ENCODE measurements around the gene ADAMTS12. TPM values are rescaled to one million over a fixed set of nuclear protein-coding genes. Genes with fewer than 3 reads are reported as not detected.

The ADAMTS12 gene
- polyA plus RNA-seq, 1 of the 3 experiments (the other 2 are of a cell fraction) = 2.5 TPM

- TF ChIP-seq REST (IDR thresholded peaks at IDR 0.05; ENCODE audit: low read depth, low read length) = no peak
- no peak for TF ChIP-seq MXI1 (IDR thresholded peaks at IDR 0.05; ENCODE audit: low read depth, low read length)
These were observed 367.3 kb downstream of the ADAMTS12 start (continued) for GRCh38 chr5:33524476-33524875.

GRCh38 chr5:33523208-33523771 lies 368.5 kb downstream of the ADAMTS12 start:
- CTCF ChIA-PET = no interaction called here
- no peak for TF ChIP-seq MAX (IDR thresholded peaks at IDR 0.05; ENCODE audit: low read depth)
- TF ChIP-seq FOSL2 (IDR thresholded peaks at IDR 0.05; ENCODE audit: borderline replicate concordance, low read depth) = no peak
- TF ChIP-seq TCF12 (IDR thresholded peaks at IDR 0.05) = no peak
- TF ChIP-seq JUND (IDR thresholded peaks at IDR 0.05) = no peak
- TF ChIP-seq MXI1 (IDR thresholded peaks at IDR 0.05; ENCODE audit: low read depth, low read length) = no peak
- no peak for TF ChIP-seq TAF1 (IDR thresholded peaks at IDR 0.05; ENCODE audit: borderline replicate concordance, low read depth, low read length)
- TF ChIP-seq ELF1 (IDR thresholded peaks at IDR 0.05) = no peak
- TF ChIP-seq EZH2phosphoT487 (IDR thresholded peaks at IDR 0.05; ENCODE audit: borderline replicate concordance, low read depth) = no peak
- TF ChIP-seq FOXM1 (IDR thresholded peaks at IDR 0.05; ENCODE audit: low read depth) = no peak
- no peak for TF ChIP-seq POLR2AphosphoS5 (IDR thresholded peaks at IDR 0.05; ENCODE audit: low read depth, low read length)
- H3K4me1 ChIP-seq (ENCODE audit: control insufficient read depth in 1 of 2, insufficient read depth in 2 of 2, low read depth in 1 of 2, low read length in 1 of 2) = no peaks in the 10 kb centered on the region; a peak in 1 of 4 replicates
- H3K79me2 ChIP-seq (ENCODE audit: insufficient read depth) = no peaks in the 10 kb centered on the region
- H3K4me2 ChIP-seq = no peak overlapping the region
- H3K36me3 ChIP-seq (replicated peaks in 1 of 2; ENCODE audit: control insufficient read depth in 1 of 2, insufficient read depth in 2 of 2, low read length in 1 of 2) = no peaks in the 10 kb centered on the region
- H3F3A ChIP-seq (replicated peaks; ENCODE audit: insufficient read depth) = no peaks in the 10 kb centered on the region
- no peak overlapping the region for H3K9ac ChIP-seq
- POLR2A ChIA-PET = no interaction called here
- no peaks in the 10 kb centered on the region for H4K20me1 ChIP-seq (ENCODE audit: insufficient read depth)
- no peak overlapping the region for H3K4me3 ChIP-seq (ENCODE audit: low read depth in 2 of 2, low read length in 1 of 2)
- H3K27ac ChIP-seq (ENCODE audit: low read depth in 2 of 2, low read length in 1 of 2) = no peak overlapping the region
- peaks cover 5% of the 10 kb centered on the region; the same call in 1 of the 2 replicates for H3K27me3 ChIP-seq (ENCODE audit: insufficient read depth)
- WGBS (ENCODE audit: low lambda C conversion rate) = 63% methylated on average over 2 of the region's 2 CpGs
- no peak overlapping the region for H2AFZ ChIP-seq (ENCODE audit: low read depth)
- H3K9me3 ChIP-seq = no peaks in the 10 kb centered on the region
- H3K9me2 ChIP-seq = no peaks in the 10 kb centered on the region
- DNase-seq = no peak

GRCh38 chr5:33516421-33516820 lies 375.4 kb downstream of the ADAMTS12 start:
- no peaks in the 10 kb centered on the region for H4K20me1 ChIP-seq (ENCODE audit: insufficient read depth)
- no peaks in the 10 kb centered on the region for H3F3A ChIP-seq (replicated peaks; ENCODE audit: insufficient read depth)
- H3K79me2 ChIP-seq (ENCODE audit: insufficient read depth) = no peaks in the 10 kb centered on the region
- H3K27me3 ChIP-seq (ENCODE audit: insufficient read depth) = no peaks in the 10 kb centered on the region
- no peak for DNase-seq
- H3K36me3 ChIP-seq (replicated peaks in 1 of 2; ENCODE audit: control insufficient read depth in 1 of 2, insufficient read depth in 2 of 2, low read length in 1 of 2) = no peaks in the 10 kb centered on the region
- H3K27ac ChIP-seq (ENCODE audit: low read depth in 2 of 2, low read length in 1 of 2) = no peak overlapping the region
- H3K9me3 ChIP-seq = no peaks in the 10 kb centered on the region
- H3K4me2 ChIP-seq = no peak overlapping the region
- TF ChIP-seq REST (IDR thresholded peaks at IDR 0.05; ENCODE audit: low read depth, low read length) = no peak
- TF ChIP-seq JUND (IDR thresholded peaks at IDR 0.05) = no peak
- no peak for TF ChIP-seq GATA2 (CRISPR knock-in tag; IDR thresholded peaks at IDR 0.05)
- no peak for TF ChIP-seq MEF2A (IDR thresholded peaks at IDR 0.05; ENCODE audit: borderline replicate concordance, low read depth)
- no peak for TF ChIP-seq RFX5 (IDR thresholded peaks at IDR 0.05; ENCODE audit: low read length)
- no peak for TF ChIP-seq FOSL2 (IDR thresholded peaks at IDR 0.05; ENCODE audit: borderline replicate concordance, low read depth)
- TF ChIP-seq EP300 (IDR thresholded peaks at IDR 0.05; ENCODE audit: borderline replicate concordance in 1 of 2, low read depth in 1 of 2, low read length in 1 of 2) = no peak
- no peak for TF ChIP-seq TEAD4 (IDR thresholded peaks at IDR 0.05; ENCODE audit: borderline replicate concordance, insufficient read depth)
- no peak for TF ChIP-seq ELF1 (IDR thresholded peaks at IDR 0.05)
- TF ChIP-seq PBX3 (IDR thresholded peaks at IDR 0.05) = no peak
- H2AFZ ChIP-seq (ENCODE audit: low read depth) = no peak overlapping the region
- WGBS (ENCODE audit: low lambda C conversion rate) = 19% methylated on average over 2 of the region's 2 CpGs
- POLR2A ChIA-PET = no interaction called here
- CTCF ChIA-PET = interaction anchor here (2.0 kb wide), 1 partner anchor 10 kb away, joined by 6 read pairs; no protein-coding TSS in a partner anchor
- no peaks in the 10 kb centered on the region for H3K4me1 ChIP-seq (ENCODE audit: control insufficient read depth in 1 of 2, insufficient read depth in 2 of 2, low read depth in 1 of 2, low read length in 1 of 2)
- H3K9me2 ChIP-seq = no peaks in the 10 kb centered on the region
- no peak overlapping the region for H3K4me3 ChIP-seq (ENCODE audit: low read depth in 2 of 2, low read length in 1 of 2)
- no peak overlapping the region for H3K9ac ChIP-seq

Measured in SK-N-SH (cell line).